Upper lobe of left lung (tissue), 4 donors: ENCODE data around the gene SPATA16.

Source experiments
- POLR2A ChIP-seq, 4 donors: fragments of 450-650 bp; IDR thresholded peaks; one replicate each; pipeline ENCODE4 v1.5.1; 2016 to 2017; ENCODE audit warnings: antibody characterized with exemption in 4 of 4, mild to moderate bottlenecking in 2 of 4
- POLR2AphosphoS5 ChIP-seq, 2 donors: sonication (generic); formaldehyde crosslinking; IDR thresholded peaks; one replicate each; pipeline ENCODE4 v1.5.1; 2017; ENCODE audit warnings: antibody characterized with exemption in 2 of 2
- TF ChIP-seq, protein P1 (sequence below), 6 experiments: fragments of 450-650 bp in 4 of 6; fragments of 200-600 bp in 2 of 6; sonication (generic) in 2 of 6; IDR thresholded peaks; one replicate each; pipeline ENCODE4 v1.5.1; 2016 to 2019; ENCODE audit warnings: antibody characterized with exemption in 6 of 6

DNA sequence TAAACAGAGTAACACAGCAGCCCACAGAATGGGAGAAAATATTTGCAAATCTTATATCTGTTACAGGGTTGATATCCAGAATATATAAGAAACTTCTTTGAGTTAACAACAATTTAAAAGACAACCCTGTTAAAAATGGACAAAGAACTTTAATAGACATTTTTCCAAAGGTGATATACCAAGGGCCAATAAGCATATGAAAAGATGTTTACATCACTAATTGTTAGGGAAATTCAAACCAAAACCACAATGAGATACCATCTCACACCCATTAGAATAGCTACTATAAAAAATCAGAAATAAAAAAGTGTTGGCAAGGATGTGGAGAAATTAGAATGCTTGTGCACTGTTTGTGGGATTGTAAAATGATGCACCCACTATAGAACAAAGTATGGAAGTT lies 110.8 kb downstream of the SPATA16 start:
- TF ChIP-seq, protein P1, sequence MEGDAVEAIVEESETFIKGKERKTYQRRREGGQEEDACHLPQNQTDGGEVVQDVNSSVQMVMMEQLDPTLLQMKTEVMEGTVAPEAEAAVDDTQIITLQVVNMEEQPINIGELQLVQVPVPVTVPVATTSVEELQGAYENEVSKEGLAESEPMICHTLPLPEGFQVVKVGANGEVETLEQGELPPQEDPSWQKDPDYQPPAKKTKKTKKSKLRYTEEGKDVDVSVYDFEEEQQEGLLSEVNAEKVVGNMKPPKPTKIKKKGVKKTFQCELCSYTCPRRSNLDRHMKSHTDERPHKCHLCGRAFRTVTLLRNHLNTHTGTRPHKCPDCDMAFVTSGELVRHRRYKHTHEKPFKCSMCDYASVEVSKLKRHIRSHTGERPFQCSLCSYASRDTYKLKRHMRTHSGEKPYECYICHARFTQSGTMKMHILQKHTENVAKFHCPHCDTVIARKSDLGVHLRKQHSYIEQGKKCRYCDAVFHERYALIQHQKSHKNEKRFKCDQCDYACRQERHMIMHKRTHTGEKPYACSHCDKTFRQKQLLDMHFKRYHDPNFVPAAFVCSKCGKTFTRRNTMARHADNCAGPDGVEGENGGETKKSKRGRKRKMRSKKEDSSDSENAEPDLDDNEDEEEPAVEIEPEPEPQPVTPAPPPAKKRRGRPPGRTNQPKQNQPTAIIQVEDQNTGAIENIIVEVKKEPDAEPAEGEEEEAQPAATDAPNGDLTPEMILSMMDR (IDR thresholded peaks at IDR 0.05), result no peak
- TF ChIP-seq POLR2AphosphoS5 (IDR thresholded peaks at IDR 0.05), result no peak
- no peak for TF ChIP-seq POLR2A (IDR thresholded peaks at IDR 0.05)
